GM18499 (cell line): ENCODE measurements around the gene FAM168B.

Experiments
- ATAC-seq: cut with Tn5 transposase; IDR thresholded peaks from one replicate; pipeline ENCODE4 v1.9.1; 2021; ENCODE audit warnings: moderate number of reproducible peaks; ENCODE audit not compliant: insufficient read depth, unreplicated experiment

Gene FAM168B

DNA sequence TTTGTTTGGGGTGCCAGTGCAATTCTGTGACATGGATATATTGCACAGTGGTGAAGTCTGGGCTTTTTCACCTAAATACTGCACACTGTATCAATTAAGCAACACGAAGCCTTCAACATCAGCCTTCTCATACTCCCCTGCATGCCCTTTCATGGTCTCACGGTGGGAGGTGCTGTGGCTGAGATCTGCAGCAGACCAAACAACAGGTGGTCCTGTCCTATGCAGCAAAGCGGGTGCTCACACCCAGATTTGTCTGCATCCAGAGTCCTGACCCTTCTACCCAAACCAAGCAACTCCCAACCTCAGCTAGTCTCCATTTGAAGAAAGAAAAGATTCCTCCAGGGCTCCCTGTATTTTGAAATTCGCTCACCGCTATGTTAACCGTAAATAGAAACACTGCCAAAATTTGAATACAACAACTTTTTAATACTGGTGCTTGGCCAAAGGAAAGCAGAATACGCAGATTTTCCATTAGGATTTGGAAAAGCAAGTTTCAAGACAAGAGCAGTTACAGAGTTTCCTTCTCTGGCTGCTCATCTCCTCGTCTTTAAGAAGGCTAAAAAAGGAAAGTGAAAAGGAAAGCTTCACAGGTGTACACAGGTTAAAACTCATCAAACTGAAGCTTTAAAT, 34.9 kb downstream of the FAM168B start:
- no peak for ATAC-seq

DNA sequence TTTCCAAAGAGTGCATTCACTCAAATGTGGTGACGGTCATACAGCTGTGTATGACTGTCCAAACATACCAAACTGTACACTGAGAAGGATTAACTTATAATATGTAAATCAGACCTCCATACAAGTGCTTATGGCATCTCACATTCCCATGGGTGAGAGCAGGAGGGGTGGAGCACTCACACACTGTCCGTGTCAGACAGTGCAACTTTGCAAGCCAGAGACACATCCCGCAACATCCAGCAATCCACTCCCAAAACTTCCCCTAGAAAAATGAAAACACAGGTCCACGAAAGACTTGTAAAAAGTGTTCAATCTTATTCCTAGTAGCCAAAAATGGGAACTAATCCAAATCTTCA, 36.4 kb downstream of the FAM168B start:
- ATAC-seq: no peak

DNA sequence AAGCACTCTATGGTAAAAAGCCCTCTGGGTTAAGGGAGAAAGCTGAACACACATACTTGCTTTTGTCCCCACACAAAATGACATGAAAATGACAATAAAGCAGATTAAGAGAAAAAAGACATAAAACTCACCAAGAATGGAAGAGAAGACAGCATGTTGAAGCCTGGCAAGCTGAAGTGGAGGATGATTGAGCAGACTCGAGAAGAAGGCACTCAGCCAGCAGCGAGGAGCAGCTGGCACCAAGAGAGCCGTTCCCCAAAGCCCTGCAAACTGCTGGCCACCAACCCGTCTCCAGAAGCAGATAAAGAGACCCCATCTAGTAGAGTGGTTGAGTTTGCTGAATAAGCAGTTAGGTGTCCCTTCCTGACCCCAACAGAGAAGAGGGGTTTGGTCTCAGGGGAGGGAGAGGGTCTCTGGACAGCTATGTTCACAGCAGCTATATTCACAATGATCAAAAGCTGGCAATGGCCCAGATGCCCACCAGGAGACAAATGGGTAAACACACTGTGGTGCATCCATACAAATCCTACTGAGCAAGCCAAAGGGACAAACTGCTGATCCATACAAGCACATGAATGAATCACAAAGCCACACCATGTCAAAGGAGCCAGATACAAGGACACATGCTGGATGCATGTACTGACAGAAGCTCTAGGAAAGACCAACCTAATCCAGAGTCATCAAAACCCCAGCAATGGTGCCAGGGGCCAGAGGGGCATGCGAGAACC, 36.9 kb downstream of the FAM168B start:
- ATAC-seq: no peak

DNA sequence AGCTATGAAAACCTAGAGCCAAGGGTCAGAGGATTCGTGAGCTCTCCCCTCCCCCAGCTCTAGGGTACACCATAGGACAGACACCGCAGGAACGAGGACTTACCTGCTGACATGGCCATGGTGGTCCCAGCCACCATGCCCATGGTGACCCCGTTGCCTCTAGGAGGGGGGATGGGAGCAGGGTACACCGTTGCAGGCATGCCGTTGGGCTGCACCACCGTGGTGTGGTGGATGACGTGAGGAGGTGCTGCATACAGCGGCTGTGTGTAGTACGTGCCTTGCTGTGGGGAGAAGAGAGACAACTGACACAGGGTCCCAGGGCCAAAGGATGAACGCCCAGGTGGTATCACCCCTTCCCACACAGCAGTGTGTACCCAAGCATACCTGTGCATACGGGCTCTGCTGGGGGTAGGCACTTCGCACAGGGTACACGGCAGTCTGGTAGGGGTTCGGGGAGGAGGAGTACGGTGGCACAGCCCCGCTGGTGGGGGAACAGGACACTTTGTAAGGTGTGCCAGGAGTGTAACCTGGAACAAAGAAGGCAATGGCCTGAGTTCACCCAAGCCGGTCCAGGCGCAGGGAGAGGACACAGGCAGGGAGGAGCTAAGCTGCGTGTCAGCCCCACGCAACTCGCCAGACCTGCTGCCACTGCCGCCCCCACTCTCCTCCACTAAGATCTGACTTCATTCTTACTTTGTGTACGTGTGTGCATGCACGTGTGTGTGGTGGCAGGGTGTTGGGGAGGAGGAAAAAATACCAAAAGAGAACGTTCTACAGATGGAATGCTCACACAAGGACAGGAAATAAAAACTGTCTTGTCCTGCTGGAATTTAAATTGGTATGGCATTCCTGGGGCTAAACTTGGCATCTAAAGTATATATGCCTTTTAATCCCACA, 37.8 kb downstream of the FAM168B start:
- ATAC-seq: no peak

DNA sequence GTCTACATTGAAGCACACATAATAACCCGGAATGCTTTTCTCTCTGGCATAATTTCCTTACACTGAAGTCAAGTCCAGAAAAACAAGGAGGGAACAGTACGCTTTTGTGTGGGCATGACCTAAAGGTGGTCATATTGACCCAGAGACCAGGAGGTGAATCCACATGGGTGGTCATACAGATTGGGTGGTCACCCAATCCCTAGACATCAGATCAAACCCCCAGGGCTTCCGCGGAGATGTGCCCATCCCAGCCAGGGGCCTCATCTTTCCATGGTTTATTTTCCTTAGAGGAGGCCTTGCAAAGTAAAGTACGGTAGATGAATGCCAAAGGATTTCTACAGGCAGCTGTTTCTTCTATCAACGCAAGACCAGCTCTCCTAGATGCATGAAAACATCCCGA, 38.8 kb downstream of the FAM168B start:
- ATAC-seq: no peak

DNA sequence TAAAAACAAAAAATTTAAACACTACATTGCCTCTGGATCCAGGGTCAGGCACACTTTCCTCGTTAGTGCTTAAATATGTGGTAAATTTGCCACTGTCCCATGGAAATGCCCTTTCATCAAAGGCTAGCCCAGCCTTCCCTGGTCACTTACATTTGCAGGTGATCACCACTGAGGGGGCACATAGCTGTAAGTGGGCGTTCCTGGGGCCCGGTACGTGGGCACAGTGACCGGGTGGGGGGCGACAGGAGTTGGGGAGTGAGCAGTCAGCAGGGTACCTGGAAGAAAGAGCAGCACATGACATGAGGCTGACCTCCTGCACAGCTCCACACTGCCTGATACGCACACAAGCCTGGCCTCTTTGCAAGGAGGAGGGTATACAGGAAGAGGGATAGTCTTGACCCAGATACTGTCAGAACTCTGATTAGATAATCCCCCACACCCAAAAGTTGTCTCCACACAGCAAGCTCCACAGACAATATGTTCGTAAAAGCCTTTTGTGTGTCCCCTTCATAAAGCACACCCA, 40.5 kb downstream of the FAM168B start:
- no peak for ATAC-seq

DNA sequence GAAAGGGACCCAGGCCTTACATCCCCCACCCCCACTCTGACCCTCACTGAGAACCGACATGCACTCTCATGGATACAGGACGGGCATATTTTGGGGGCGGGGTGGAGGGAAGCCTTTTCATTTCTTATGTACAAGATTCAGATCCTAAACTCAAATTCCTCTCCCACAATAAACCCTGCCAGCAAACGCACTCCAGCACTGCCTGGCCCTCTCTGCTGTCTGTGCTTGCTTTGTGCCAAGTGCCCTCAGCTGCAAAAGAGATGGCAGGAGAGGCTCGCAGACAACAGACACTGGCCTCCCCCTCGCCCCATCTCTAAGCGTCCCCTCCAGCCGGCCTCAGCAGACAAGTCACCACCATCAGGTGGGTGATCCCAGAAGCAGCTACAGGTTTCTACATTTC, 42.4 kb downstream of the FAM168B start:
- no peak for ATAC-seq

DNA sequence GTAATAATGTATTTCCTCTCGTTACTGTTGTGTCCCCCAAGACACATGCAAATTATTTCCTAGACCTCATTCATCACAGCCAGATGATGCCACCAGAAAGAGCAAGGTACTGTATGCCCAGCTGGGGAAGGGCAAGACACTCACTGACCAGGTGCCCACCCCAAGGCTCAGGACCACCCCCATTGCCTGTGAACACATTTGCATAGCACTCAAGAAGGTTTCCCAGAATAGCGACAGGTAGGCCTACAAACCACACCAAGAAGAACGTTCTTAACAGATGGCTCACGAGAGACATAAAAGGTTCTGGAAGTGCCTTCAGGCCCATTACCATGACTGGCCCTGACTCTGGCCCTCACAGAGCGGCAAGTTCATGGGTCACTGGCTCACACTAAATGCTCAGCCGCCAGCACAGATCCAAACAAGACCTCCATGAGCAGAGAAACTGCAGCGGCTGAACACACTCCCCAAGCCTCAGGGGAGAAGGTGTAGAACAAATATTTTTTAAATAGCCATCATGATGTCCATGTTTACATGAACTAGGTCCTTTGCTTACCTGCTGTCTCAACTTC, 44.0 kb downstream of the FAM168B start:
- no peak for ATAC-seq

DNA sequence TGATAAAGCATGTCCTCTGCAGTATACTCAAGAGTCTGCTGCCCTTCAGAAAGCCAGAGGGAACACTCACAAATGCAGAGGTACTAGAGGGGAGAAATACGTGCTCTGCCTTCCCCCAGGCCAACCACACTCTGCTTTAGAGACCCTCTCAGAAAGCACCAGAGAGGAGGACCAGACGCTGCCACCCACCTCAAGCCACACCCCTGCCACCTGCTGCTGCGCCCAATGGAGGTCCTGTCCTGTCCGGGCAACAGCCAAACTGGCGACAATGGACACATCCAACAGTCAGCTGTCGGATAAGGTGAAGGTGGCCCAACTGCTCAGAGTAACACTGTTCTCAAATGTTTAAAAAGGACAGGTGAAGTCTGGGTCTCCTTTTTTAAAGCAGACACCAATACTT, 44.6 kb downstream of the FAM168B start:
- no peak for ATAC-seq

DNA sequence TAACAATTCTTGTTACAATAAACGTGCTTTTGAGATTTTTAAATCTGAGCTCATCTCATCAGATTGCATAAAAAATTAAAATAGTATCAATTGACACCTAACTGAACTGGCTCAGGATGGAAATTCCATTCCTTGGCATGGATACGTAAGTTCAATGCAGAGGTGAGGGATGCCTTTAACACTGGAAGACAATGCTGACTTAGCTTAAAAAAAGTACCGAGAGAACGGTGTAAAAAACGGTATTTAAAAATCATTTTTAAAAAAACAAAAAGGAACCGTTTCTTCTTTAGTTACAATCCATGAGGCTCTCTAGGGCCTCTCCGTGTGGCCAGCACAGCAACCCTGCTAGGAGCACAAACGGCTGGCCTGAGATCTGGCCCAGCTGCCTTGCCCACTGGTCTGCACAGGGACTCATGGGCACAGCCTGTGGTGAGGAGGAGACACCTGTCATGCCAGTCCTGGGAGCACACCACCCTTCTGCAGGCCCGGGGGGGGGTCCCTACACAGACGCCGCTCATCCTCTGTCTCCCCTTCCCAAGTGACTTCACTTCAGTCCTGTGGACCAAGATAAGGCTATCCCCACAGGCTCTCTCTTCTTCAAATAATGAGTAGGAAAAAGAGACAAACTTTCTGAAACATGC, 45.2 kb downstream of the FAM168B start:
- no peak for ATAC-seq

DNA sequence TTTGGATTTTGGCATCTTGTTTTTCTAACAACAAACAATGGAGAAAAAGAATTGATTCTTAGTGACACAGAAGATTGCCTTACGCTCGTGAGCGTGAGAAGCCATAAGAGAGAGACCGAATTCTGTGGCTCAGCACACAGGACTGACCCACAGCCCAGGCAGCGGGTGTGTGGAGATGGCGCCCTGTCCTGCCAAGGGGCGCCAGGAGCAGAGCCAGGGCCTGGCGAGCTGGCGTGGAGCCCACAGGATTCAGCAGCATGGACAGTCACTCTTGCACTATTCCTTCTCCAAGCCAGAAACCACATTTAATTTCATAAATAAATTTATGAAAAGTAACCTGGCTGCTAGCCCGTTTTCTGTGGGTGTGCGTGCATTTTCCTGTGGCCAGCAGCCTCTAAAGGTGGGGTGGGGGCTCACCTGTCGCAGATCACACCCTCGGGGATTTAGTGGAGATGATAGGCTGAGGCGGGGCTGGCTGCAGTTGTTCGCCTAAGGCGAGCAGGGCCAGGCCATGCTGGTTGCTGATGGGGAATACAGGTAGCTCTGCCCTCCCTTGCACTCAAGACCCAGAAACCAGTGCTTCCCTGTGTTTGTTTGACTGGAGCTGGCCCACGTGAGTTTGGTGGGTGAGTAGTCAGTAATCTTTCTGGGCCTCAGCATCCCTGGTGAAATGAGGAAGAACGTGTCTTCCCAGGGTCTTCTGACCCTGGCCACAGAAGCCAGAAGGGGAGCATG, 46.2 kb downstream of the FAM168B start:
- ATAC-seq: no peak

DNA sequence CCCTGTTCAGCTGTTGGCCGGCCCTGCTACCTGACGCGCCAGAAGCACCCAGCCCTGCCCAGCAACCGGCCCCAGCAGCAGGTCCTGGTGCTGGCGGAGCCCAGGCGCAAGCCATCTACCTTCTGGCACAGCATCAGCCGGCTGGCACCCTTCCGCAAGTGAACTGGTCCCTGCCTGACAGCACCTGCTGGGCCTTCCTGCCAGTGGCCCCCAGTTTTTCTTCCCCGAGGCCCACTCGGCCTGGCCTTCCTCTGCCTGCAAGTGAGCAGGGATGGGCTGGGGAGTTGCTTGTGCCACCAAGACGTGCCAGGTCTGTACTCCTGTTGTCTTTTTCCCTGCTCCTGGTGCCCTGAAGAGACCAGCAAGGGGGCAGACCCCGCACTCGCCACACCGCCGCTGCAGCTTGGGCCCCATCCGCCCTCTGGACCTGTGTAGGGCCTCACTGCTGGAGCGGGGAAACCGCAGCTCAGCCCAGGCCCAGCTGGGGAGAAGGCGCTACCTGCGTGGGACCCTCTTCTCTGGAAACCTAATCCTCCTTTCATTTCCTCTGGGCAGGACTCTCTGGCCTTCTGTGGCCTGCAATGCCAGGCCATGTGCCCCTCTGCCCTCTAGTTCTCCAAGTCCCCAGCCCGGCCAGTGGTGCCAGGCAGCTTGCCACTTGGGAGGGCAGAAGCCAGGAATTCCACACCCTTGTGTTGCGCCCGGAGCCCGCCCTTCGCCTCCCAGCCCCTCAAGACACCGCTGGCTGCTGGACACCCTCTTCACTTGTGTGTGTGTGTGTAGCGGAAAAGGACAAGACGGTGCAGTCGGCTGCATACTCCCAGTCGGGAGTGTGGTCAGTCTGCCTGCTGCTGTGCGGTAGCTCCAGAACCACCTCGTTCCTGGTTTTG, 47.0 kb downstream of the FAM168B start:
- ATAC-seq: no peak

DNA sequence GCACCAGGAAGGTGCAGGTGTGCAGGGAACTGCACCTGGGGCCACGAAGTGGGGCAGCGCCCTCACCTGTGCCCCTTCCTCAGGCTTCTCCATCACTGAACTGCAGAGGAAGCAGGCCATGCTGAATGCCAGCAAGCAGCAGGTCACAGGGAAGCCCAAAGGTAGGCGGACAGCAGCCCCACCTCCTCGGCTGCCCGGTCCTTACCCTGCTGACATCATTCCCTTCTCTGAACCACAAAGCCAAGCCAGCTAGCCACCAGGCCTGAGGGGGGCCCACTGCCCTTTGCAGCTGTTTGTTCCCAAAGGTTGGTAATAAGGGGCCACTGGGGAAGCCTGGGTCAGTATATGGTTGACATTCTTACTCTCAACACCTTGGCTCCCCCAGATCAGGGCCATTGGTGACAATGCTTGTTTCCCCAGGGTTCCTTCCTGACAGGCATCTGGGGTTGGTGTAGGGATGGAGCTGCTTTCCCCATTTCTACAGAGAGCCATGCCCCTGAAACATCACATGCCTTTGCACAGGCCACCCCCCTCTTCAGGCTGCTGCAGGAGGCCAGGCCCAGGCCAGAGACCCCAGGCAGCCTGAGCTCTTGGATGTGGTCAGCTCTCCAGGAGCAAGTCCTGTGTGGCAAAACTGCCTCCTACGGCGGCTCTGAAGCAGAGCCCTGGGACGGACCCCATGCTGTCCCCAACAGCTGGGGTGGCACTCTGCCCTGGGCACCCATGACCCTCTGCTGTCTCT, 47.8 kb downstream of the FAM168B start:
- ATAC-seq: no peak

DNA sequence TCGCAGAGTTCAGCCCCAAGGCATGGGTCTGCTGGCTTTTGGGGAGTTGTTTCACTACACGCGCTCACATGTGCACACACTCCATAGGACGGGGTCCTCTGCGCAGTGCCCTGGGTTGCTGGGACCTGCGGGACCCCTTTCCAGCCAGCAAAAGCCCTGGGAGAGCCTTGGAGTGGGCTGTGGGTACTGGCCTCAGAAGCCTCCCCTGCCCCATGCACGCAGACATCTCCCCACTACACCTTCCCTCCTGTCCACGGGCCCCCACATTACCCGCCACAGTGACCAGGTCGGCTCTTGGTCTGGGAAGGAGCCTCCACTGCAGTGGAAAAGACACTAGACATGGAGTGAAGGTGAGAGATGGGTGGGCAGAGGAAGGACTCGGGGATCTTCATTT, 48.5 kb downstream of the FAM168B start:
- ATAC-seq: no peak

DNA sequence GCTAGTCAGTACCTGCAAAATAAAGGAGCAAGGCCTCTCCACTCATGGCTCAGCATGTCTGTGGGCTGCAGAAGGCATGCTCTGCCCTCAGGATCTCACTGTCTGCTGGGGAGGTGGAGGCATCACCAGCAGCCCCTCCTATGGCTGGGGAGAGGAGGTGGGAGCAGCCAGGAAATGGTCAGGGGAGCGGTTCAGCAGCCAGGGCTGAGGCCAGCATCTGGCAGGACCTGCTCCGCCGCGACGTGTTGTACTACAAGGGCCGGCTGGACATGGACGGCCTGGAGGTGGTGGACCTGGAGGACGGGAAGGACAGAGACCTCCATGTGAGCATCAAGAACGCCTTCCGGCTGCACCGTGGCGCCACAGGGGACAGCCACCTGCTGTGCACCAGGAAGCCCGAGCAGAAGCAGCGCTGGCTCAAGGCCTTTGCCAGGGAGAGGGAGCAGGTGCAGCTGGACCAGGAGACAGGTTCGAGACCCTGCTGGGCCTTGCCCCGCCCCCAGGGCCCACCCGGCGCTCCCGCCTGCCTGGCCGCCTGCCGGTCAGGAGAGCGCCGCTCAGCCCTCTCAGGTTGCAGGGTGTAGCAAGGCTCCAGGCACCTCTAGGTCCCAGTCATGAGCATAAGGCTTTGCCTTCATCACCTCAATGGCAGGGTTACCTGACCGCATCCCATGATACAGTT, 49.0 kb downstream of the FAM168B start:
- ATAC-seq: no peak

DNA sequence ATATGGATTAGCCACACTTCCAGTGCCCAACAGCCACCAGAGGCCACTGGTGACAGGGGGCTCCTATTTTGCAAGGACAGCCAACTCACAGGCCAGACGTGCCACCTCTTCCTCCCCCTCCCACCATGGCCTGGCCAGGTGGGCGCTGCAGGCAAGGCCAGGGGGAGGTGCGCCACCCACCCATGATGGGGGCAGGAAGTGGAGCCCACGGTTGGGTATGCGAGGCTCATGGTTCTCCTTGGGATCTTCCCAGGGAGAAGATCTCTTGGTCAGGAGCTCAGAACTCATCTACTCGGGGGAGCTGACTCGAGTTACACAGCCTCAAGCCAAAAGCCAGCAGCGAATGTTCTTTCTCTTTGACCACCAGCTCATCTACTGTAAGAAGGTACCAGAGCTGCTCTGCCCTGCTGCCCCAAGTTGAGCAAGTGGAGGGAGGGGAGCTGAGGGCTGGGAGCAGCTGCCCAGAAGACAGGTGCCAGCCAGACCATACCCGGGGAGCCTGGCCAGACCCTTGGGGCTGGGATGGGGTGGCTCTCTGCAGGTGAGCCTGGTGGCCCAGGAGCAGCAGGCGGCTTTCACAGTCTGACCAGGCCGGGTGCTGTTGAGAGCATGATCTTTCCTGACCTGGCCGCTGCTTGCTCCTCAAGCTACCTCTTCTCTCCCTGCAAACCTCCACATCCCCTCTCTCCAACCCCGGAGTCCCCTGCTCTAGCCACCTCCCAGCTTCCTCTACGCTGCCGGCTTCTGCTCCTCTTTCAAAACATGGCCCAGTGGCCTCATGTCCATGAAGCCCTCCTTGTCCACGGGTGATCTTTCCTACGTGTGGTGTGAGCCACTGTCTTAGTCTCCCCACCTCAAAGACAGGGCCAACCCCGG, 49.8 kb downstream of the FAM168B start:
- no peak for ATAC-seq
